ENCODE results near the gene COQ3. TPM values are rescaled to one million over a fixed set of nuclear protein-coding genes. Genes with fewer than 3 reads are reported as not detected.

The COQ3 gene
- total RNA-seq, 3 donors from 2014 or later, result 18.3 to 23.3 (median 18.6) TPM

- no peaks in the 10 kb centered on the region for H3K27me3 Mint-ChIP-seq (ENCODE audit: low read depth)
- no peak for ATAC-seq
- no peak overlapping the region for H3K4me3 Mint-ChIP-seq
- H3K4me1 Mint-ChIP-seq (ENCODE audit: low read depth), result peaks cover 56% of the 10 kb centered on the region
- DNase-seq, result no peak
- peaks cover 27% of the 10 kb centered on the region for H3K36me3 Mint-ChIP-seq (ENCODE audit: insufficient read depth)
- no peaks in the 10 kb centered on the region for H3K9me3 Mint-ChIP-seq
Measured at GRCh38 chr6:99415446-99415845, 21.5 kb upstream of the COQ3 start.

- H3K9me3 Mint-ChIP-seq, result no peaks in the 10 kb centered on the region
- DNase-seq (no peak), ATAC-seq (no peak)
- H3K27me3 Mint-ChIP-seq (ENCODE audit: low read depth), result no peaks in the 10 kb centered on the region
- H3K4me3 Mint-ChIP-seq, result no peak overlapping the region
- peaks cover 37% of the 10 kb centered on the region for H3K4me1 Mint-ChIP-seq (ENCODE audit: low read depth)
- peaks cover 43% of the 10 kb centered on the region for H3K36me3 Mint-ChIP-seq (ENCODE audit: insufficient read depth)
Measured at GRCh38 chr6:99412065-99412464, 18.1 kb upstream of the COQ3 start.

GRCh38 chr6:99409672-99410071 is 15.7 kb upstream of the COQ3 start:
- H3K27me3 Mint-ChIP-seq (ENCODE audit: low read depth), result no peaks in the 10 kb centered on the region
- no peaks in the 10 kb centered on the region for H3K9me3 Mint-ChIP-seq
- no peak for ATAC-seq

GRCh38 chr6:99407076-99407475 is 13.1 kb upstream of the COQ3 start:
- Mint-ChIP-seq H3K27me3 (ENCODE audit: low read depth) (no peaks in the 10 kb centered on the region), H3K36me3 (ENCODE audit: insufficient read depth) (peaks cover 48% of the 10 kb centered on the region), H3K4me1 (ENCODE audit: low read depth) (peaks cover 9% of the 10 kb centered on the region), H3K4me3 (no peak overlapping the region), H3K9me3 (no peaks in the 10 kb centered on the region)
- DNase-seq (no peak), ATAC-seq (no peak)

More at GRCh38 chr6:99409672-99410071, 15.7 kb upstream of the COQ3 start:
- Mint-ChIP-seq H3K4me3 (no peak overlapping the region), H3K36me3 (ENCODE audit: insufficient read depth) (peaks cover 45% of the 10 kb centered on the region), H3K4me1 (ENCODE audit: low read depth) (peaks cover 23% of the 10 kb centered on the region)
- DNase-seq, result no peak

- DNase-seq, result no peak
- Mint-ChIP-seq H3K4me1 (ENCODE audit: low read depth) (no peaks in the 10 kb centered on the region), H3K4me3 (no peak overlapping the region), H3K9me3 (no peaks in the 10 kb centered on the region), H3K27me3 (ENCODE audit: low read depth) (no peaks in the 10 kb centered on the region), H3K36me3 (ENCODE audit: insufficient read depth) (peaks cover 32% of the 10 kb centered on the region)
- no peak for ATAC-seq
Measured at GRCh38 chr6:99402448-99402847, 8.5 kb upstream of the COQ3 start.

- ATAC-seq (no peak), DNase-seq (no peak)
- peaks cover 12% of the 10 kb centered on the region for H3K36me3 Mint-ChIP-seq (ENCODE audit: insufficient read depth)
- peaks cover 8% of the 10 kb centered on the region for H3K4me1 Mint-ChIP-seq (ENCODE audit: low read depth)
- H3K9me3 Mint-ChIP-seq, result no peaks in the 10 kb centered on the region
- H3K4me3 Mint-ChIP-seq, result no peak overlapping the region
- no peaks in the 10 kb centered on the region for H3K27me3 Mint-ChIP-seq (ENCODE audit: low read depth)
Measured at GRCh38 chr6:99397287-99397686, 3.3 kb upstream of the COQ3 start.

- H3K9me3 Mint-ChIP-seq, result no peaks in the 10 kb centered on the region
- no peak for DNase-seq
- H3K36me3 Mint-ChIP-seq (ENCODE audit: insufficient read depth), result peaks cover 2% of the 10 kb centered on the region
- H3K4me3 Mint-ChIP-seq, result peak overlapping the region; percentile 97
- peak; percentile 11 to 16 for ATAC-seq
- H3K4me1 Mint-ChIP-seq (ENCODE audit: low read depth), result peaks cover 10% of the 10 kb centered on the region
- H3K27me3 Mint-ChIP-seq (ENCODE audit: low read depth), result no peaks in the 10 kb centered on the region
Measured at GRCh38 chr6:99393366-99393697, 663 bp downstream of the COQ3 start.

- H3K4me3 Mint-ChIP-seq, result no peak overlapping the region
- no peak for ATAC-seq
- peaks cover 10% of the 10 kb centered on the region for H3K4me1 Mint-ChIP-seq (ENCODE audit: low read depth)
Measured at GRCh38 chr6:99390896-99391295, 3.1 kb downstream of the COQ3 start.

GRCh38 chr6:99384507-99384906 is 9.5 kb downstream of the COQ3 start:
- Mint-ChIP-seq H3K36me3 (ENCODE audit: insufficient read depth) (peaks cover 7% of the 10 kb centered on the region), H3K4me3 (no peak overlapping the region), H3K4me1 (ENCODE audit: low read depth) (no peaks in the 10 kb centered on the region), H3K27me3 (ENCODE audit: low read depth) (no peaks in the 10 kb centered on the region), H3K9me3 (no peaks in the 10 kb centered on the region)
- DNase-seq, result no peak
- no peak for ATAC-seq

More at GRCh38 chr6:99390896-99391295, 3.1 kb downstream of the COQ3 start:
- no peak for DNase-seq
- Mint-ChIP-seq H3K36me3 (ENCODE audit: insufficient read depth) (peaks cover 2% of the 10 kb centered on the region), H3K27me3 (ENCODE audit: low read depth) (no peaks in the 10 kb centered on the region), H3K9me3 (no peaks in the 10 kb centered on the region)

- ATAC-seq, result no peak
Measured at GRCh38 chr6:99378636-99379035, 15.4 kb downstream of the COQ3 start.

GRCh38 chr6:99369533-99369932 is 24.5 kb downstream of the COQ3 start:
- Mint-ChIP-seq H3K36me3 (ENCODE audit: insufficient read depth) (peaks cover 4% of the 10 kb centered on the region), H3K27me3 (ENCODE audit: low read depth) (no peaks in the 10 kb centered on the region), H3K4me1 (ENCODE audit: low read depth) (no peaks in the 10 kb centered on the region), H3K9me3 (no peaks in the 10 kb centered on the region), H3K4me3 (no peak overlapping the region)
- DNase-seq (no peak), ATAC-seq (no peak)

More at GRCh38 chr6:99378636-99379035, 15.4 kb downstream of the COQ3 start:
- no peaks in the 10 kb centered on the region for H3K27me3 Mint-ChIP-seq (ENCODE audit: low read depth)
- peaks cover 14% of the 10 kb centered on the region for H3K36me3 Mint-ChIP-seq (ENCODE audit: insufficient read depth)
- H3K9me3 Mint-ChIP-seq, result no peaks in the 10 kb centered on the region
- H3K4me3 Mint-ChIP-seq, result no peak overlapping the region
- no peaks in the 10 kb centered on the region for H3K4me1 Mint-ChIP-seq (ENCODE audit: low read depth)
- no peak for DNase-seq

- H3K4me3 Mint-ChIP-seq, result no peak overlapping the region
- no peaks in the 10 kb centered on the region for H3K4me1 Mint-ChIP-seq (ENCODE audit: low read depth)
- peaks cover under 1% of the 10 kb centered on the region for H3K27me3 Mint-ChIP-seq (ENCODE audit: low read depth)
- peaks cover 4% of the 10 kb centered on the region for H3K36me3 Mint-ChIP-seq (ENCODE audit: insufficient read depth)
- no peak for ATAC-seq
- H3K9me3 Mint-ChIP-seq, result no peaks in the 10 kb centered on the region
- no peak for DNase-seq
Measured at GRCh38 chr6:99366852-99367251, 27.1 kb downstream of the COQ3 start.

- Mint-ChIP-seq H3K4me3 (no peak overlapping the region), H3K9me3 (no peaks in the 10 kb centered on the region), H3K36me3 (ENCODE audit: insufficient read depth) (no peaks in the 10 kb centered on the region)
Measured at GRCh38 chr6:99364026-99364425, 30.0 kb downstream of the COQ3 start.

GRCh38 chr6:99362678-99363268 is 31.2 kb downstream of the COQ3 start:
- Mint-ChIP-seq H3K9me3 (no peaks in the 10 kb centered on the region), H3K27me3 (ENCODE audit: low read depth) (peaks cover 23% of the 10 kb centered on the region), H3K4me3 (no peak overlapping the region), H3K36me3 (ENCODE audit: insufficient read depth) (no peaks in the 10 kb centered on the region), H3K4me1 (ENCODE audit: low read depth) (no peaks in the 10 kb centered on the region)
- ATAC-seq (peak; percentile 48 to 55), DNase-seq (no peak)

More at GRCh38 chr6:99364026-99364425, 30.0 kb downstream of the COQ3 start:
- no peaks in the 10 kb centered on the region for H3K4me1 Mint-ChIP-seq (ENCODE audit: low read depth)
- DNase-seq (no peak), ATAC-seq (peak; percentile 55 to 69)
- peaks cover 23% of the 10 kb centered on the region for H3K27me3 Mint-ChIP-seq (ENCODE audit: low read depth)

GRCh38 chr6:99359800-99360199 is 34.2 kb downstream of the COQ3 start:
- DNase-seq, result no peak
- Mint-ChIP-seq H3K4me1 (ENCODE audit: low read depth) (no peaks in the 10 kb centered on the region), H3K4me3 (no peak overlapping the region), H3K27me3 (ENCODE audit: low read depth) (peaks cover 35% of the 10 kb centered on the region), H3K36me3 (ENCODE audit: insufficient read depth) (no peaks in the 10 kb centered on the region), H3K9me3 (no peaks in the 10 kb centered on the region)
- no peak for ATAC-seq

All from activated T-cell treated with anti-CD3 and anti-CD28 coated beads, Interleukin-2, amount 50 U/mL, for 4 hours (primary cell).